Neural cell (in vitro differentiated cells): ENCODE results near the gene PPAT.

Experiments used
- EZH2 ChIP-seq: fragments of 200-600, 300-800 bp; shearing (Covaris generic), sonication (generic); IDR thresholded peaks from 2 replicates; pipeline ENCODE4 v1.6.1; 2014; ENCODE audit warnings: antibody characterized with exemption, low read length, borderline replicate concordance, mild to moderate bottlenecking; ENCODE audit not compliant: insufficient read depth, poor library complexity, severe bottlenecking
- POLR2AphosphoS5 ChIP-seq: IDR thresholded peaks from 2 replicates; pipeline ENCODE4 v1.6.1; 2012
- RAD21 ChIP-seq: fragments of 450-650 bp; conservative IDR thresholded peaks from 2 replicates; pipeline ENCODE4 v1.6.1; 2014; ENCODE audit warnings: antibody characterized with exemption, mild to moderate bottlenecking, moderate library complexity
- TF ChIP-seq, protein P1 (sequence below): fragments of 450-650 bp; IDR thresholded peaks from 2 replicates; pipeline ENCODE4 v1.5.1; 2014; ENCODE audit warnings: antibody characterized with exemption, mild to moderate bottlenecking, moderate library complexity; ENCODE audit not compliant: poor library complexity, severe bottlenecking

DNA sequence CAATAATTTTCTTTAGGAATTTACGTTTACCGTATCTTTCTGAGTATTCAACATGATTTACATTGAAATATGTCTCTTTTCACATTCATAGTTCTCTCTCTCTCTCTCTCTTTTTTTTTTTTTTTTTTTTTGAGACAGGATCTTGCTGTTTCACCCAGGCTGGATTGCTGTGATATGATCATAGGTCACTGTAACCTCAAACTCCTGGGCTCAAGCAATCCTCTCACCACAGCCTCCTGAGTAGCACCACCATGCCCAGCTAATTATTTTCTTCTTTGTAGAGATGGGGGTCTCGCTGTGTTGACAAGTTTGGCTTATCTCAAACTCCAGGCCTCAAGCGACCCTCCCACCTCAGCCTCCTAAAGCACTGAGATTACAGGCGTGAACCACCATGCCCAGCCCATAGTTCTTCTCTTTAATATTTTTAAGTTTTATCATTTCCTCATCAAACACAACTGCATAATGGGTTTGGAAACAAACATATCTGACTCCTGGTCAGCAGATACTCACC lies 41.8 kb upstream of the PPAT start:
- TF ChIP-seq EZH2 (no peak), POLR2AphosphoS5 (no peak), RAD21 (no peak)
- TF ChIP-seq, protein P1, sequence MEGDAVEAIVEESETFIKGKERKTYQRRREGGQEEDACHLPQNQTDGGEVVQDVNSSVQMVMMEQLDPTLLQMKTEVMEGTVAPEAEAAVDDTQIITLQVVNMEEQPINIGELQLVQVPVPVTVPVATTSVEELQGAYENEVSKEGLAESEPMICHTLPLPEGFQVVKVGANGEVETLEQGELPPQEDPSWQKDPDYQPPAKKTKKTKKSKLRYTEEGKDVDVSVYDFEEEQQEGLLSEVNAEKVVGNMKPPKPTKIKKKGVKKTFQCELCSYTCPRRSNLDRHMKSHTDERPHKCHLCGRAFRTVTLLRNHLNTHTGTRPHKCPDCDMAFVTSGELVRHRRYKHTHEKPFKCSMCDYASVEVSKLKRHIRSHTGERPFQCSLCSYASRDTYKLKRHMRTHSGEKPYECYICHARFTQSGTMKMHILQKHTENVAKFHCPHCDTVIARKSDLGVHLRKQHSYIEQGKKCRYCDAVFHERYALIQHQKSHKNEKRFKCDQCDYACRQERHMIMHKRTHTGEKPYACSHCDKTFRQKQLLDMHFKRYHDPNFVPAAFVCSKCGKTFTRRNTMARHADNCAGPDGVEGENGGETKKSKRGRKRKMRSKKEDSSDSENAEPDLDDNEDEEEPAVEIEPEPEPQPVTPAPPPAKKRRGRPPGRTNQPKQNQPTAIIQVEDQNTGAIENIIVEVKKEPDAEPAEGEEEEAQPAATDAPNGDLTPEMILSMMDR = no peak
